GM12878 (cell line): ENCODE measurements around the gene RUNX3. TPM values are rescaled to one million over a fixed set of nuclear protein-coding genes. Genes with fewer than 3 reads are reported as not detected.
A peak's percentile ranks its signal among the peaks of the same experiment; 100 is the strongest.

ENCODE experiments used
- CTCF ChIP-seq, 3 experiments: IDR thresholded peaks in 2 of 3; conservative IDR thresholded peaks in 1 of 3; 2 replicates each; pipeline ENCODE4 v1.5.1; 2011; ENCODE audit warnings: low read depth in 3 of 3, low read length in 3 of 3, mild to moderate bottlenecking in 3 of 3, control low read depth in 2 of 3, moderate library complexity in 2 of 3, inconsistent platforms in 1 of 3, mixed read lengths in 1 of 3; ENCODE audit not compliant: control insufficient read depth in 2 of 3, insufficient read depth in 1 of 3; ENCODE audit errors: extremely low read depth in 1 of 3
- CUX1 ChIP-seq: IDR thresholded peaks from 2 replicates; pipeline ENCODE4 v1.6.1; 2012; ENCODE audit warnings: improper control_type of control experiment, low read depth, low read length; ENCODE audit not compliant: insufficient replicate concordance
- E4F1 ChIP-seq: fragments of 450-650 bp; IDR thresholded peaks from 2 replicates; pipeline ENCODE4 v1.6.1; 2018; ENCODE audit warnings: borderline replicate concordance, mild to moderate bottlenecking; ENCODE audit not compliant: partially characterized antibody
- IRF3 ChIP-seq: fragments of 450-650 bp; IDR thresholded peaks from 2 replicates; pipeline ENCODE4 v1.6.1; 2014; ENCODE audit warnings: mild to moderate bottlenecking
- JUNB ChIP-seq: IDR thresholded peaks from 2 replicates; pipeline ENCODE4 v1.6.1; 2016; ENCODE audit warnings: antibody characterized with exemption, mild to moderate bottlenecking
- KLF5 ChIP-seq: fragments of 450-650 bp; IDR thresholded peaks from 2 replicates; pipeline ENCODE4 v1.6.1; 2014; ENCODE audit warnings: mild to moderate bottlenecking; ENCODE audit not compliant: partially characterized antibody
- MLLT1 ChIP-seq: fragments of 450-650 bp; IDR thresholded peaks from 2 replicates; pipeline ENCODE4 v1.6.1; 2016; ENCODE audit warnings: mild to moderate bottlenecking
- NFXL1 ChIP-seq: fragments of 450-650 bp; IDR thresholded peaks from 2 replicates; pipeline ENCODE4 v1.6.1; 2017; ENCODE audit warnings: antibody characterized with exemption, mild to moderate bottlenecking, borderline replicate concordance
- NR2C1 ChIP-seq: fragments of 450-650 bp; IDR thresholded peaks from 2 replicates; pipeline ENCODE4 v1.6.1; 2017; ENCODE audit warnings: antibody characterized with exemption, mild to moderate bottlenecking, moderate library complexity
- RAD21 ChIP-seq: IDR thresholded peaks from 2 replicates; pipeline ENCODE4 v1.6.1; 2011; ENCODE audit warnings: mild to moderate bottlenecking, low read depth, low read length, moderate library complexity; ENCODE audit not compliant: insufficient read depth
- SMARCA5 ChIP-seq: fragments of 450-650 bp; IDR thresholded peaks from 2 replicates; pipeline ENCODE4 v1.6.1; 2017; ENCODE audit warnings: mild to moderate bottlenecking
- TCF7 ChIP-seq: IDR thresholded peaks from 2 replicates; pipeline ENCODE4 v1.6.1; 2014; ENCODE audit warnings: antibody characterized with exemption, borderline replicate concordance
- YY1 ChIP-seq: IDR thresholded peaks from 2 replicates; pipeline ENCODE4 v1.6.1; 2011; ENCODE audit warnings: low read depth, mild to moderate bottlenecking, low read length
- ZZZ3 ChIP-seq: IDR thresholded peaks from 2 replicates; pipeline ENCODE4 v1.6.1; 2011; ENCODE audit warnings: low read depth; ENCODE audit not compliant: control insufficient read depth, insufficient read length
- polyA plus RNA-seq, 11 experiments: library from polyadenylated mRNA; depleted of rRNA in 4 of 11; unstranded in 6 of 11; stranded (reverse) in 5 of 11; fragments of >200 nt; fragmentation: Nextera tagmentation in 4 of 11; fragmentation: Illumina TruSeq in 1 of 11; extraction: Ambion mirVana in 4 of 11; extraction: Trizol in 1 of 11; gene quantifications; 1 replicate in 1 of 11; 2 replicates in 10 of 11; pipeline versions ENCODE4 v1.2.1 to v1.2.3, GENCODE V29; 2011 to 2016; ENCODE audit warnings: inconsistent platforms in 2 of 11, missing spikeins in 2 of 11, low read depth in 1 of 11
- total RNA-seq, 4 experiments: library from RNA; depleted of rRNA in 3 of 4; stranded (reverse); fragments of >200 nt in 3 of 4; fragmentation: Illumina TruSeq in 1 of 4; extraction: Trizol in 1 of 4; gene quantifications; 2 replicates each; pipeline versions ENCODE4 v1.2.1 to v1.2.3, GENCODE V29; 2013 to 2021

RUNX3 gene
- total and polyA plus RNA-seq, 10 of the 15 experiments (the other 5 are each of a cell fraction or from before 2014, with no cell fraction given): 19.0 to 151 (median 31.4) TPM

DNA sequence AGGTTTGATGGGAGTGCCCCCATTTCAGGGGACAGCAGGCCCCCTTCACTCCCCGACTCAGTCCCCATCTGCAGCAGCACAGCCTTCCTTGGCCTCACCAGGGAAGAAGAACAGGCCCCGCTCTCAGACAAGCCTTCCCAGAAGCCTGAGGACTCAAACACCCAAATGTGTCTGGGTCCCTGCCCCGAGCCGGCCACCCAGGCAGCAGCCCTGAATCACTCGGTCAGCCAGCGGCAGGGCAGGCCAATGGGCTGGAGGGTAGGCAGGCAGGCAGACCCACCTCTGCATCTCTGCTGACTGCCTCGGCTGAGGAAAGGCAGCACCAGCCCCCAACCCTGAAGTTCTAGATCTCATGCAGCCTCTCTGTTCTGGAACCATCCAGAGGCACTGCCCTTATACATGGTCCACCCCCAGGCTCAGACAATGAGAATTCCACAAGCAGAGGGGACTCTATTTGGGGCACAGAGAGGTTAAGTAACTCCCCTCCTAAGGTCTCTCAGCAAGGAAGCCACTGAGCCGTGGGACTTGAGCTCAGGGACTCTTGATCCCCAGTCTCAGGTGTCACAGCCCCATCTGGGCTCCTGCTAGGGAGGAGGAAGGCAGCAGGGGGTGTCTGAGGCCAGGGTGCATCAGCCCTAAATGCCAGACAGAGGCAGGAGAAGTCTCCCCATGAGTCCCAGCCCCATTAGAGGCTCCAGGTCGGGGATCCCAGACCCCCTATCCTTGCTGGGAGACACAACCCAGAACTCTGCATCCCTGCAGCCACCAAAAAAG is 33.2 kb upstream of the RUNX3 start (continued):
- TF ChIP-seq E4F1 (no peak), RAD21 (peak; percentile 72), YY1 (peak; percentile 56; the same call in 1 of the 2 replicates), NFXL1 (no peak), TCF7 (no peak), NR2C1 (no peak), CTCF (IDR thresholded peaks at IDR 0.05 in 2 of 3, conservative IDR thresholded peaks at IDR 0.05 in 1 of 3; ENCODE audit: control insufficient read depth in 2 of 3, extremely low read depth in 1 of 3, insufficient read depth in 1 of 3, low read depth in 3 of 3, low read length in 3 of 3) (peak; percentile 43 to 55 (median 51); a peak in 5 of 6 replicates), MLLT1 (peak; percentile 10; the same call in 1 of the 2 replicates), CUX1 (no peak), IRF3 (no peak), KLF5 (no peak), JUNB (no peak), SMARCA5 (peak; percentile 33; the same call in 1 of the 2 replicates), ZZZ3 (no peak)
